ACC112 (cell line): ENCODE data around the gene ZBTB16.
"Not testable (repeated sequence)": the region's sequence is repeated elsewhere in the genome, so short reads cannot be mapped to it uniquely, and the experiment has no call there.

Experiments used
- H2AFZ ChIP-seq: fragments of 200-600 bp; sonication (generic); one replicate; pipeline ENCODE4 v1.6.0; 2017; ENCODE audit warnings: antibody characterized with exemption, low read length; ENCODE audit not compliant: unreplicated experiment
- H3K27ac ChIP-seq: fragments of 200-600 bp; sonication (generic); 2 replicates; pipeline ENCODE4 v1.5.1; 2014; ENCODE audit warnings: low read depth, mild to moderate bottlenecking, antibody characterized with exemption, low read length, moderate library complexity
- H3K27me3 ChIP-seq: fragments of 200-600 bp; sonication (generic); 2 replicates; pipeline ENCODE4 v1.6.1; 2014; ENCODE audit warnings: mild to moderate bottlenecking, antibody characterized with exemption, low read length, moderate library complexity, mixed read lengths; ENCODE audit not compliant: insufficient read depth
- H3K36me3 ChIP-seq: fragments of 200-600 bp; sonication (generic); 2 replicates; pipeline ENCODE4 v1.6.1; 2016; ENCODE audit warnings: mild to moderate bottlenecking, antibody characterized with exemption, low read length, moderate library complexity, mixed read lengths; ENCODE audit not compliant: insufficient read depth
- H3K4me1 ChIP-seq: fragments of 200-600 bp; sonication (generic); one replicate; pipeline ENCODE4 v1.6.1; 2016; ENCODE audit warnings: low read length, mixed read lengths; ENCODE audit not compliant: insufficient read depth, unreplicated experiment, control insufficient read depth
- H3K4me3 ChIP-seq: fragments of 200-600 bp; sonication (generic); 2 replicates; pipeline ENCODE4 v1.5.1; 2014; ENCODE audit warnings: mild to moderate bottlenecking, low read depth, low read length
- H3K79me2 ChIP-seq: fragments of 200-600 bp; sonication (generic); one replicate; pipeline ENCODE4 v1.6.0; 2016; ENCODE audit warnings: low read length; ENCODE audit not compliant: control insufficient read depth, unreplicated experiment, insufficient read depth

Gene ZBTB16

DNA sequence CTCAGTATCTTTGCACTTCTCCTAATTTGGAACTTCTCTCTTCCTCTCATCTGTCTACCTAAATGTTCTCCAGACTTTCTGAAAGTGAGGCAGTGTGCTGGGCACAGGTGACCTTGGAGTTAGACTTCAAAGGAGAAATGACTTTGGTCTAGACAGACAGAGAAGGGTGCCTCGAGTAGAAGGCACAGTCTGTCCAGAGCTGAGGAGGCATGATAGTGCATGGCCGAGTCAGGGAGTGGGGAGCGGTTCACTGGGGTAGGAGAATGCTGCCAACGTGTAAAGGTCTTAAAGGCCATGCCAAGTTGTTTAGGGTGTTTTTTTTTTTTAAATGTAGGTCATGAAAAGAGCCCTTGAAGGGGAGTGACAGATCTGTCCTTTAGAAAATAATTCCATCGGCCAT, 17.3 kb upstream of the ZBTB16 start:
- Histone ChIP-seq H2AFZ (no peak overlapping the region), H3K27me3 (no peaks in the 10 kb centered on the region), H3K4me3 (no peak overlapping the region), H3K4me1 (peaks cover 11% of the 10 kb centered on the region), H3K36me3 (no peaks in the 10 kb centered on the region), H3K27ac (no peak overlapping the region), H3K79me2 (no peaks in the 10 kb centered on the region)

DNA sequence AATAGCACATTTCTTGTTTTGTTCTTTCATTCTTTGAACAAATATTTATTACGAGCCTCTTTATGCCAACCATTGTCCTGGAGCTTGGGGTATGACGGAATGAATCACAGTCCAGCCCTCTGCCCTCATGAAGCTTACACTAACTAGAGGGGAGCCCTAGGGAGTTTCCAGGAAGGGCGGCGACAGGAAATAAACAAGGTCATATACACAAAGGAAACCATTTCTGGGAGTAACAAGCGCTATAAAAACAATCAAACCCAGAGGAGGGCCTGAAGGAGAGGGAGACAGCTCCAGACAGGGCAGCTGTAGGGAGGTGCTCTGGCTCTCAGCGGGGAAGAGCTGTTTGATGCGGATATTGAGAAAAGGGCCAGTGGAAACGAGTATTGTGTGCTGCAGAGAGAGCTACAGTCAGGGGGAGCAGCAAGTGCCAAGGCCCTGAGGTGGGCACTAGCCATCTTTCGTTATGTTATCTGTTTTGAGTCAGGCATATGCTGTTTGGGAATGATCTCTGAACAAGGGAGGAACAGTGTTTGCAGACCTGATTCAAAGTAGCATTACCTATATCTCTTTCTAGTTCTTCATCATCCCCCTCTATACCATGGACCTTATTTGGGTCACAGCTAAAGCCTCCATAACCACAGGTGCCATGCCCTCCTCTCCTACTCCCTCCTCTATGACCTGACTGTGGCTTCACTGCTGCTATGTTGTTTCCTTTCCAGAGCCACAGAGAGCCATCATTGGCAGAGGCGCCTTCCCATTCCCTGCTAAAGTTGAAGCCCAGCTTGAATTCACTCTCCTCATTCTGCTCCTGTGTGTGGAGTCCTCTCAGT, 15.3 kb upstream of the ZBTB16 start:
- H3K79me2 ChIP-seq: no peaks in the 10 kb centered on the region
- H3K27ac ChIP-seq: no peak overlapping the region
- H3K36me3 ChIP-seq: no peaks in the 10 kb centered on the region
- no peak overlapping the region for H2AFZ ChIP-seq
- peaks cover 11% of the 10 kb centered on the region for H3K4me1 ChIP-seq
- no peak overlapping the region for H3K4me3 ChIP-seq
- no peaks in the 10 kb centered on the region for H3K27me3 ChIP-seq

GRCh38 chr11:114047327-114047726, 12.2 kb upstream of the ZBTB16 start:
- H3K27me3 ChIP-seq: no peaks in the 10 kb centered on the region
- no peak overlapping the region for H2AFZ ChIP-seq
- no peaks in the 10 kb centered on the region for H3K36me3 ChIP-seq

GRCh38 chr11:114049050-114049449, 10.5 kb upstream of the ZBTB16 start:
- Histone ChIP-seq H3K79me2 (no peaks in the 10 kb centered on the region), H2AFZ (no peak overlapping the region), H3K4me1 (no peaks in the 10 kb centered on the region), H3K27me3 (no peaks in the 10 kb centered on the region), H3K27ac (no peak overlapping the region), H3K4me3 (no peak overlapping the region), H3K36me3 (no peaks in the 10 kb centered on the region)

More at GRCh38 chr11:114047327-114047726, 12.2 kb upstream of the ZBTB16 start:
- Histone ChIP-seq H3K27ac (no peak overlapping the region), H3K4me3 (no peak overlapping the region), H3K79me2 (no peaks in the 10 kb centered on the region), H3K4me1 (no peaks in the 10 kb centered on the region)

GRCh38 chr11:114049766-114050165, 9.7 kb upstream of the ZBTB16 start:
- not testable (repeated sequence) for H3K27me3 ChIP-seq, H3K36me3 ChIP-seq, H3K4me1 ChIP-seq, H3K4me3 ChIP-seq, H3K79me2 ChIP-seq, H2AFZ ChIP-seq, H3K27ac ChIP-seq

DNA sequence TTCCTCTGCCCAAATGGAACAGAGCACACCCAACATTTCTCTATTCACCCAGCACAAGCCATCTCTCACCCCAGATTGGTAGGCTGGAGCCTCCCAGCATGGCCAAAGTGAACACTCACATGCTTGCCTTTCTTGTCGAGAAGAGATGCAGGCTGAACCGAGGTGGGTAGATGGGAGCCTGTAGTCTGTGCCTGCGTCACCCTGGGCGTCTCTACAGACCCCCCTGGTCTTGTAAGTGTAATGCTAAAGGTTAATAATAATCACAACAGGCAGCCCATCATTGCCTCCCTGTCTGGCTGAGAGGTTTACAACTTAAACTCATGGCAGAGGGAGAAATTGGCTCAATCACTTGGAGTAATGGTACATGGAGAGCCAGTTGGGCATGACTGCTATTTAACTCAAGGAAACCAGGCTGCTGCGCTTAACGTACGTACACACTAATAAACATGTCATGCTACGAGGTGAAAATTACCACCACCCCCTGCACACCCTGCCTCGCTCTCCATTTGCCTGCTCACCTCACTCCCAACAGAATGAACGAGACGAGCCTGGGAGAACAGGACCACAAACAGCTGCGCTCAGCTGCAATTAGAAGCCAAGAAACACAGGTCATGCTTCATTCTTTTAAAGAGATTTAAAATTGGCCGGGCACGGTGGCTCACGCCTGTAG, 9.1 kb upstream of the ZBTB16 start:
- H3K27me3 ChIP-seq: no peaks in the 10 kb centered on the region
- no peak overlapping the region for H2AFZ ChIP-seq
- H3K36me3 ChIP-seq: no peaks in the 10 kb centered on the region
- H3K27ac ChIP-seq: no peak overlapping the region
- H3K4me3 ChIP-seq: no peak overlapping the region
- no peaks in the 10 kb centered on the region for H3K79me2 ChIP-seq
- no peaks in the 10 kb centered on the region for H3K4me1 ChIP-seq

GRCh38 chr11:114051558-114051957, 8.0 kb upstream of the ZBTB16 start:
- Histone ChIP-seq H3K4me3 (no peak overlapping the region), H3K27me3 (no peaks in the 10 kb centered on the region)

GRCh38 chr11:114052160-114052559, 7.4 kb upstream of the ZBTB16 start:
- no peaks in the 10 kb centered on the region for H3K36me3 ChIP-seq
- no peaks in the 10 kb centered on the region for H3K27me3 ChIP-seq
- H3K4me1 ChIP-seq: no peaks in the 10 kb centered on the region
- H3K4me3 ChIP-seq: no peak overlapping the region
- H3K27ac ChIP-seq: no peak overlapping the region
- no peaks in the 10 kb centered on the region for H3K79me2 ChIP-seq
- no peak overlapping the region for H2AFZ ChIP-seq

More at GRCh38 chr11:114051558-114051957, 8.0 kb upstream of the ZBTB16 start:
- H3K27ac ChIP-seq: no peak overlapping the region
- H2AFZ ChIP-seq: no peak overlapping the region
- no peaks in the 10 kb centered on the region for H3K79me2 ChIP-seq
- no peaks in the 10 kb centered on the region for H3K4me1 ChIP-seq
- no peaks in the 10 kb centered on the region for H3K36me3 ChIP-seq

DNA sequence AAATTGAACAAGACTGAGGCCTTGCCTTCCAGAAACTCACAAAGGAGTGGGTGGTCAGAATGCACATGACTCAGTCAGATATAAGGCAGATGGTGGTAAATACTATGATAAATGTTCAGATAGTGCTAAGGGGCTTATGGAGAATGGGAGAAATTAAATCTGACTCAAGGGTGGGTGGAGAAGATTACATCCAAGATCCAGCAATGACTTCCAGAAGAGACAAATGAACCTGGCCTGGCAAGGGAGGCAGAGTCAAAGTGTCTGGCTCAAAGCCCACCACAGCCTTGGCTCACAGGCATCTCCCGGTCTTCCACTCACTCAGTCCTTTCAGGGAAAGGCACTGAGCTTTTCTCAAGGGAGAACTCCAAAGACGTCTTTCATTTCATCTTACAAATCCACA, 6.1 kb upstream of the ZBTB16 start:
- H3K36me3 ChIP-seq: no peaks in the 10 kb centered on the region
- peaks cover 4% of the 10 kb centered on the region for H3K4me1 ChIP-seq
- H3K79me2 ChIP-seq: no peaks in the 10 kb centered on the region
- no peak overlapping the region for H3K4me3 ChIP-seq
- H3K27ac ChIP-seq: no peak overlapping the region
- H2AFZ ChIP-seq: no peak overlapping the region
- no peaks in the 10 kb centered on the region for H3K27me3 ChIP-seq

- Histone ChIP-seq H3K4me3 (no peak overlapping the region), H3K79me2 (peaks cover 3% of the 10 kb centered on the region), H3K27me3 (no peaks in the 10 kb centered on the region), H3K4me1 (peaks cover 9% of the 10 kb centered on the region), H3K27ac (no peak overlapping the region), H3K36me3 (no peaks in the 10 kb centered on the region), H2AFZ (no peak overlapping the region)
Observed at GRCh38 chr11:114054806-114055205, 4.7 kb upstream of the ZBTB16 start.

- Histone ChIP-seq H3K4me3 (no peak overlapping the region), H3K27me3 (no peaks in the 10 kb centered on the region), H3K27ac (no peak overlapping the region), H3K79me2 (peaks cover 19% of the 10 kb centered on the region), H3K36me3 (no peaks in the 10 kb centered on the region), H2AFZ (no peak overlapping the region), H3K4me1 (peaks cover 9% of the 10 kb centered on the region)
Observed at GRCh38 chr11:114056409-114056808, 3.1 kb upstream of the ZBTB16 start.
